ENCODE results near the gene TECPR2. TPM values are rescaled to one million over a fixed set of nuclear protein-coding genes. Genes with fewer than 3 reads are reported as not detected.

Gene TECPR2
- total and polyA plus RNA-seq, 2 of the 13 experiments (the other 11 are each of a cell fraction or from before 2014, with no cell fraction given): 3.5 to 5.7 TPM

GRCh38 chr14:102518063-102518648, 155.4 kb downstream of the TECPR2 start (continued):
- no peak for TF ChIP-seq NR2F6 (IDR thresholded peaks at IDR 0.05)
- no peak for TF ChIP-seq NR2F6 (CRISPR knock-in tag; IDR thresholded peaks at IDR 0.05)
- TF ChIP-seq ZNF672 (CRISPR knock-in tag; IDR thresholded peaks at IDR 0.05): no peak
- TF ChIP-seq MYC (CRISPR knock-in tag; IDR thresholded peaks at IDR 0.05; ENCODE audit: borderline replicate concordance): 0 out of 2 replicates have a peak, but pooled peaks have one; percentile 17
- TF ChIP-seq ZNF543 (CRISPR knock-in tag; IDR thresholded peaks at IDR 0.05): no peak
- no peak for TF ChIP-seq HNRNPK (IDR thresholded peaks at IDR 0.05; ENCODE audit: low read depth, low read length, poor library complexity, severe bottlenecking)
- TF ChIP-seq REPIN1 (CRISPR knock-in tag; IDR thresholded peaks at IDR 0.05; ENCODE audit: borderline replicate concordance, low read depth): no peak
- TF ChIP-seq RERE (CRISPR knock-in tag; IDR thresholded peaks at IDR 0.05; ENCODE audit: low read depth): no peak
- no peak for TF ChIP-seq RNF219 (CRISPR knock-in tag; IDR thresholded peaks at IDR 0.05)
- no peak for TF ChIP-seq POGZ (CRISPR knock-in tag; IDR thresholded peaks at IDR 0.05)
- TF ChIP-seq CBX2 (IDR thresholded peaks at IDR 0.05; ENCODE audit: low read depth, low read length): no peak
- TF ChIP-seq CBX2 (CRISPR knock-in tag; IDR thresholded peaks at IDR 0.05; ENCODE audit: low read depth): no peak
- TF ChIP-seq, protein P1, sequence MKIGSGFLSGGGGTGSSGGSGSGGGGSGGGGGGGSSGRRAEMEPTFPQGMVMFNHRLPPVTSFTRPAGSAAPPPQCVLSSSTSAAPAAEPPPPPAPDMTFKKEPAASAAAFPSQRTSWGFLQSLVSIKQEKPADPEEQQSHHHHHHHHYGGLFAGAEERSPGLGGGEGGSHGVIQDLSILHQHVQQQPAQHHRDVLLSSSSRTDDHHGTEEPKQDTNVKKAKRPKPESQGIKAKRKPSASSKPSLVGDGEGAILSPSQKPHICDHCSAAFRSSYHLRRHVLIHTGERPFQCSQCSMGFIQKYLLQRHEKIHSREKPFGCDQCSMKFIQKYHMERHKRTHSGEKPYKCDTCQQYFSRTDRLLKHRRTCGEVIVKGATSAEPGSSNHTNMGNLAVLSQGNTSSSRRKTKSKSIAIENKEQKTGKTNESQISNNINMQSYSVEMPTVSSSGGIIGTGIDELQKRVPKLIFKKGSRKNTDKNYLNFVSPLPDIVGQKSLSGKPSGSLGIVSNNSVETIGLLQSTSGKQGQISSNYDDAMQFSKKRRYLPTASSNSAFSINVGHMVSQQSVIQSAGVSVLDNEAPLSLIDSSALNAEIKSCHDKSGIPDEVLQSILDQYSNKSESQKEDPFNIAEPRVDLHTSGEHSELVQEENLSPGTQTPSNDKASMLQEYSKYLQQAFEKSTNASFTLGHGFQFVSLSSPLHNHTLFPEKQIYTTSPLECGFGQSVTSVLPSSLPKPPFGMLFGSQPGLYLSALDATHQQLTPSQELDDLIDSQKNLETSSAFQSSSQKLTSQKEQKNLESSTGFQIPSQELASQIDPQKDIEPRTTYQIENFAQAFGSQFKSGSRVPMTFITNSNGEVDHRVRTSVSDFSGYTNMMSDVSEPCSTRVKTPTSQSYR (CRISPR knock-in tag; IDR thresholded peaks at IDR 0.05; ENCODE audit: borderline replicate concordance): no peak
- 0 out of 2 replicates have a peak, but pooled peaks have one; percentile 16 for TF ChIP-seq ZBTB33 (CRISPR knock-in tag; IDR thresholded peaks at IDR 0.05)
- 0 out of 2 replicates have a peak, but pooled peaks have one; percentile 2 for TF ChIP-seq NRL (CRISPR knock-in tag; IDR thresholded peaks at IDR 0.05; ENCODE audit: borderline replicate concordance)
- TF ChIP-seq ZBTB1 (CRISPR knock-in tag; IDR thresholded peaks at IDR 0.05; ENCODE audit: borderline replicate concordance): no peak
- no peak for TF ChIP-seq ASH2L (IDR thresholded peaks at IDR 0.05; ENCODE audit: insufficient read length, low read depth, low read length)
- no peak for TF ChIP-seq ZNF776 (CRISPR knock-in tag; IDR thresholded peaks at IDR 0.05)
